Colonic mucosa (tissue), 4 donors: ENCODE data around the gene HHAT. TPM values are rescaled to one million over a fixed set of nuclear protein-coding genes. Genes with fewer than 3 reads are reported as not detected.
"Not testable (repeated sequence)": the region's sequence is repeated elsewhere in the genome, so short reads cannot be mapped to it uniquely, and the experiment has no call there.

ENCODE experiments used
- DNase-seq: peaks from one replicate; pipeline ENCODE4 v3.0.0-alpha.2; 2020
- H3K27ac ChIP-seq: fragments of 200-600 bp; one replicate; pipeline ENCODE4 v1.8.0; 2021
- H3K27me3 ChIP-seq: fragments of 200-600 bp; one replicate; pipeline ENCODE4 v1.8.0; 2021
- H3K36me3 ChIP-seq: fragments of 200-600 bp; one replicate; pipeline ENCODE4 v1.8.0; 2021
- H3K4me1 ChIP-seq: fragments of 200-600 bp; one replicate; pipeline ENCODE4 v1.8.0; 2021; ENCODE audit warnings: mild to moderate bottlenecking
- H3K4me3 ChIP-seq: fragments of 200-600 bp; one replicate; pipeline ENCODE4 v1.8.0; 2021
- H3K9ac ChIP-seq, 2 donors: one replicate each; pipeline ENCODE4 v1.7.0; 2013; ENCODE audit warnings: control low read depth in 2 of 2, low read depth in 2 of 2, low read length in 2 of 2
- H3K9me3 ChIP-seq: fragments of 200-600 bp; one replicate; pipeline ENCODE4 v1.8.0; 2021
- intact Hi-C: fragments of 100-400 bp; cut with DNase I; formaldehyde crosslinking; loops from one replicate; pipeline ENCODE4 v1.14.1; 2022
- total RNA-seq, 2 donors: library from RNA; stranded (reverse); fragmentation: NEBNext Ultra II Directional in 1 of 2; extraction: Animal tissue kit (Norgen Biotek cat#: 25700) in 1 of 2; gene quantifications; one replicate each; pipeline ENCODE4 v1.2.1, GENCODE V29; 2021
- TF ChIP-seq, protein P1 (sequence below): fragments of 200-600 bp; IDR thresholded peaks from one replicate; pipeline ENCODE4 v1.8.0; 2022; ENCODE audit warnings: antibody characterized with exemption, mild to moderate bottlenecking
- donor health status: healthy.
- donor health status: DM: no; HTN: no; CAD: no.
- donor health status: DM: no; HTN: no; CAD: no.

HHAT gene
- total RNA-seq, 2 donors from 2014 or later = 3.2 to 4.9 TPM

DNA sequence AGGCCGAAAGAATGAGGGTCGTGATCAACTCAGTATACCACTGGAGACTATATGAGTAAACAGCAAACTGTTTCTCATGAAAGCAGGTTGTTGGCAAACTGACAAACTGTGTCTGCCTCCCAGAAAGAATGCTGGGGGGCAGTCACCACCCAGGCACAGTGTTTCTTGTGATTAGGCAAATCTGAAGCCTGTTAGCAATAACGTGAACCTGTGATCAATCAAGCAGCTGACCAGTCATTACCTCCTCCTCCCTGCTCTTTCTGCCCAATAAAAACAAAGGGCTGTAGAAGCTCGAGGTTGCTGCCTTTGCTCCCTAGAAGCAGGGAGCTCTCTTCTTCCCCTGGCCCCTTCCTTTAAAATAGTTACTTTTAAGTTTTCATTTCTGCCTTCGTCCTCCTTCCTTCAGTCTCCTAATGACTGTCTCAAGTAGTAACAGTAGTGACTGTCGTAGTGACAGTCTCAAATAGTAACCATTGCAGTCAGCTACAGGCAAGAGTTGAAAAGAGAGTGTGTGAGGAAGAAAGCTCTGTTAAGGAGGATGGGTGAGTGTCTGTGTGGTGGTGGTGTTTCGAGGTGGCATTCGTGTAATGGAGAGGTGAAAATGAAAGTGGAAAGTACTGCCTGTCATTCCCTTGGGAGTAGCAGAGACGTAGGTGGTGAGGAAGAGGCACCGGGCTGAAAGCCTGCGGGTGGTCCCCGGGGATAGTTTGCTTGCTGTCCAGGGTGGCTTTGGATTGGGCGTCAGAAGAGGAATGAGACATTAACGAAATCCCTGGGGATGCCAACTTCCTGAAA, 14.5 kb downstream of the HHAT start:
- H3K27ac ChIP-seq = no peak overlapping the region
- H3K9me3 ChIP-seq = no peaks in the 10 kb centered on the region
- H3K27me3 ChIP-seq = no peaks in the 10 kb centered on the region
- H3K4me1 ChIP-seq = no peaks in the 10 kb centered on the region
- H3K36me3 ChIP-seq = no peaks in the 10 kb centered on the region
- TF ChIP-seq, protein P1, sequence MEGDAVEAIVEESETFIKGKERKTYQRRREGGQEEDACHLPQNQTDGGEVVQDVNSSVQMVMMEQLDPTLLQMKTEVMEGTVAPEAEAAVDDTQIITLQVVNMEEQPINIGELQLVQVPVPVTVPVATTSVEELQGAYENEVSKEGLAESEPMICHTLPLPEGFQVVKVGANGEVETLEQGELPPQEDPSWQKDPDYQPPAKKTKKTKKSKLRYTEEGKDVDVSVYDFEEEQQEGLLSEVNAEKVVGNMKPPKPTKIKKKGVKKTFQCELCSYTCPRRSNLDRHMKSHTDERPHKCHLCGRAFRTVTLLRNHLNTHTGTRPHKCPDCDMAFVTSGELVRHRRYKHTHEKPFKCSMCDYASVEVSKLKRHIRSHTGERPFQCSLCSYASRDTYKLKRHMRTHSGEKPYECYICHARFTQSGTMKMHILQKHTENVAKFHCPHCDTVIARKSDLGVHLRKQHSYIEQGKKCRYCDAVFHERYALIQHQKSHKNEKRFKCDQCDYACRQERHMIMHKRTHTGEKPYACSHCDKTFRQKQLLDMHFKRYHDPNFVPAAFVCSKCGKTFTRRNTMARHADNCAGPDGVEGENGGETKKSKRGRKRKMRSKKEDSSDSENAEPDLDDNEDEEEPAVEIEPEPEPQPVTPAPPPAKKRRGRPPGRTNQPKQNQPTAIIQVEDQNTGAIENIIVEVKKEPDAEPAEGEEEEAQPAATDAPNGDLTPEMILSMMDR = no peak
- peak overlapping the region in 1 of 2 donors; percentile 21 for H3K9ac ChIP-seq
- intact Hi-C loops = no loop called here
- no peak for DNase-seq
- peak overlapping the region; percentile 19 for H3K4me3 ChIP-seq

DNA sequence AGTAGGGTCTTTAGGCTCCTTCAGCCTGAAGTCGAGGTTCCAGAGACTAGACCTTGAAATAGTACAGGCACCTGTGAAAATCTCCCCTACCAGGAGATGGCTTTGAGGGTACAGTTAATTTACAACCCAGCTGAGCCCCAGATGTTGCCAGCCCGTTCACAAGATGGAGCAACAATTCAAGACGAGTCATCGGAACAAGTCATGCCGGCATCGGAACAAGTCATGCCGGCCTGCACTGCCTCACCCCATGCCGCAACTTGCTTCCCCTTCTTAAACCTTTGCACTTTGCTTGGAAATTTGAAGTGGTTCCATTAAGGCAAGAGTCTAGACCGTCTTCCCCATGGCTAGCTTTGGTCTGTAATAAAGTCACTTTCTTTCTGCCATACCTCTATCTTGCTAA, 16.0 kb downstream of the HHAT start:
- no peak for DNase-seq
- Histone ChIP-seq H3K36me3 (no peaks in the 10 kb centered on the region), H3K4me3 (no peak overlapping the region), H3K9me3 (no peaks in the 10 kb centered on the region), H3K4me1 (no peaks in the 10 kb centered on the region), H3K9ac (no peak overlapping the region), H3K27ac (no peak overlapping the region), H3K27me3 (no peaks in the 10 kb centered on the region)
- intact Hi-C loops = no loop called here
- TF ChIP-seq, protein P1 = no peak

DNA sequence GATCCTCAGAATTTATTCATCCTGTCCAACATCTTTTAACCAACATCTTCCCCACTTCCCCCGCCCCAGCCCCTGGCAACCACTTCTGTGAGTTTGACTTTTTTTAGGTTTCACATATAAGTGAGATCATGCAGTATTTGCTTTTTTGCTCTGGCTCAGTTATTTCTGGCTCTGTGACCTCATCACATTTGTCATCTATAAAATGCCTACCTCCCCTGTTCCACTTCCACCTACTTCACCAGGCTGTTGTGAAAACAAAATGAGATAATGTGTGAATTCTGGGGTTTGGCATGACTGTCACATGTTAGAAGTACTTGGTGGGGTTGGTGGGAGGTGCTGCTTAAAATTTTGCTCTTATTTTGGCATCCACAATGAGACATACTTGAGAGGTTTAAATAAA, 18.4 kb downstream of the HHAT start:
- no peak overlapping the region for H3K9ac ChIP-seq
- TF ChIP-seq, protein P1 = no peak
- H3K27me3 ChIP-seq = no peaks in the 10 kb centered on the region
- no peaks in the 10 kb centered on the region for H3K36me3 ChIP-seq
- intact Hi-C loops = no loop called here
- H3K9me3 ChIP-seq = no peaks in the 10 kb centered on the region
- H3K27ac ChIP-seq = no peak overlapping the region
- no peak for DNase-seq
- no peak overlapping the region for H3K4me3 ChIP-seq
- no peaks in the 10 kb centered on the region for H3K4me1 ChIP-seq

DNA sequence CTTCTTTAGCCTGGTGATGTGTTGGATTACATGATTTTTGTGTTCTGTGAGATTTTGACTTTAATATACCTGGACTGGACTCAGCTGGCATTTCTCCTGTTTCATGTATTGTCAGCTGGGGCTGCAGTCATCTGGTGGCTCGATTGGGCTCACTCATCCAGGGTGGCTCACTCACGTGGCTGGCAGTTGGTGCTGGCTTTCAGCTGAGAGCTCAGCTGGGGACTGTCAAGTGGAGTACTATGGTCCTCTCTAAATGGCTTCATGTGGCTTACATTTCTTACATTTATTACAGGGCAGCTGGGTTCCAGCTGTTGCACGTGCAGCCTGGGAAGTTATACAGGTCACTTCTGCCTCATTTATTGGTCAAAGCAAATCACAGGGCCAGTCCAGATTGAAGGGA, 22.8 kb downstream of the HHAT start:
- H3K9ac ChIP-seq = no peak overlapping the region
- H3K27ac ChIP-seq = no peak overlapping the region
- TF ChIP-seq, protein P1 = no peak
- DNase-seq = no peak
- no peak overlapping the region for H3K4me3 ChIP-seq
- intact Hi-C loops = no loop called here
- H3K27me3 ChIP-seq = no peaks in the 10 kb centered on the region
- no peaks in the 10 kb centered on the region for H3K36me3 ChIP-seq
- H3K4me1 ChIP-seq = no peaks in the 10 kb centered on the region
- no peaks in the 10 kb centered on the region for H3K9me3 ChIP-seq

DNA sequence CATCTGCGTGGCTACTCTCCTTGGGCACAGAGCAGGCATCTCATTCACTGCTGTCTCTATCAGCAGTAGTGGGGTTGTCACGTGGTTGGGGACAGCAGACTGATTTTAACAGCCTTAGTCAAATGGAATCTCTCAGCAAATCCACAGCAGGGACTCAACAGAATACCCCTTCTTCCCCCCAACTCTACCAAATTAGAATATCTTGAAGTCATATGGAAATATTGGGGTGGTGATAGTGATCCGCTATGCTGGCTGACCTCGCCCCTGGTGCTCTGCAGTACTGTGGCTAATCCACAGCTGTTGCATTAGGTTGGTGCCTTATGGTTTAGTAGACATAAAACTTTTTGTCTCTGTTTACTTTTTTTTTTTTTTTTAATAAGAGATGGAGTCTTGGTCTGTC, 23.9 kb downstream of the HHAT start:
- DNase-seq = no peak
- H3K36me3 ChIP-seq = no peaks in the 10 kb centered on the region
- H3K4me1 ChIP-seq = no peaks in the 10 kb centered on the region
- TF ChIP-seq, protein P1 = no peak
- H3K4me3 ChIP-seq = no peak overlapping the region
- no peak overlapping the region for H3K9ac ChIP-seq
- intact Hi-C loops = no loop called here
- no peaks in the 10 kb centered on the region for H3K9me3 ChIP-seq
- H3K27me3 ChIP-seq = no peaks in the 10 kb centered on the region
- no peak overlapping the region for H3K27ac ChIP-seq

DNA sequence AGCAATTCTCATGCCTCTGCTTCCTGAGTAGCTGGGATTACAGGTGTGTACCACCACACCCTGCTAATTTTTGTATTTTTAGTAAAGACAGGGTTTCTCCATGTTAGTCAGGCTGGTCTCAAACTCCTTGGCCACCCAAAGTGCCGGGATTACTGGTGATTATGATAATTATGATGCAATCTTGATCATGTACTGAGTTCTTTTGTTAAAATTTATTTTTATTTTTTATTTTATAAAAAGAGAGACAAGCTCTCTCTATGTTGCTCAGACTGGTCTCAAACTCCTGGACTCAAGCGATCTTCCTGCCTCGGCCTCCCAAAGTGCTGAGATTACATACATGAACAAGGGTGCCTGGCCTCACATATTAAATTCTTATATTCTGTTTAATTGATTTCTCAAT, 25.6 kb downstream of the HHAT start:
- DNase-seq, H3K27ac ChIP-seq, H3K27me3 ChIP-seq, intact Hi-C loops, H3K4me3 ChIP-seq, H3K36me3 ChIP-seq, H3K9me3 ChIP-seq, H3K4me1 ChIP-seq, H3K9ac ChIP-seq: not testable (repeated sequence)
